ENCODE data around the gene OR1F1. TPM values are rescaled to one million over a fixed set of nuclear protein-coding genes. Genes with fewer than 3 reads are reported as not detected.
A peak's percentile ranks its signal among the peaks of the same experiment; 100 is the strongest.

The OR1F1 gene
- total and polyA plus RNA-seq, 9 of the 15 experiments (the other 6 are each of a cell fraction or from before 2014, with no cell fraction given): 0.15 to 0.61 (median 0.35) TPM; not detected in 3

DNA sequence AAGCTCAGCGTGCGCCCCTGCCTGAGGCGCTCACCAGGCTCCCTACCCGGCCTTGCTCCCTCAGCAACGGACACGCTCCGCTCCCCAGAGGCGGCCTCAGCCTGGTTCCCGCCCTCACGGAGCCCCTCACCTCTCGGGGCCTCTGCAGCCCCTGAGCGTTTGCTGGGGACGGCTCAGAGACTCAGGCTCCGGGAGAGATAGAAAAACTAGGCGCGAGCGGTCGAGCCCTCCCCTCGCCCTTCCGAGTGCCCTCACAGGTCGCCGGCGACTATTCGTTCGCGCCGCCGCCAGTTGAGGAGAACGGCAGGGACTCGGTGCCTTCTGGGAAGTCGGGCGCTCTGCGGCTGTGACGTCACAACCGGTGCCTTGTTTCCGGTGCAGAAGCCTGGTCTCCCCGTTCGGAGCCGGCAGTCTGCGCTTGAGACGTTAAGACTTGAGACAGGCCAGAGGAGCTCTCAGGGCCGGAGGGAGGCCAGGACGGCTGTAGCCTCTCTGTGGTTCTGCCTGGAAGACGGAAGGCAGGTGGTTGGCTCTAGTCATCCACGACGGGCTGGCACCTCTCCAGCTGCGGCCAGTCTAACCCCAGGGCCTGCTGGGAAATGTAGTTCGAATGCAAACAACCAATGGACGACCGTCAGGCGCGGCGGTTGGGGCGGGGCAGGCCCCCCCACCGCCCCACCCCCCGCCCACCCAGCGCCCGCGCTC lies 47.0 kb downstream of the OR1F1 start, which contains the start of gene ZNF200 (continued):
- TF ChIP-seq, protein P1, sequence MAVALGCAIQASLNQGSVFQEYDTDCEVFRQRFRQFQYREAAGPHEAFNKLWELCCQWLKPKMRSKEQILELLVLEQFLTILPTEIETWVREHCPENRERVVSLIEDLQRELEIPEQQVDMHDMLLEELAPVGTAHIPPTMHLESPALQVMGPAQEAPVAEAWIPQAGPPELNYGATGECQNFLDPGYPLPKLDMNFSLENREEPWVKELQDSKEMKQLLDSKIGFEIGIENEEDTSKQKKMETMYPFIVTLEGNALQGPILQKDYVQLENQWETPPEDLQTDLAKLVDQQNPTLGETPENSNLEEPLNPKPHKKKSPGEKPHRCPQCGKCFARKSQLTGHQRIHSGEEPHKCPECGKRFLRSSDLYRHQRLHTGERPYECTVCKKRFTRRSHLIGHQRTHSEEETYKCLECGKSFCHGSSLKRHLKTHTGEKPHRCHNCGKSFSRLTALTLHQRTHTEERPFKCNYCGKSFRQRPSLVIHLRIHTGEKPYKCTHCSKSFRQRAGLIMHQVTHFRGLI (CRISPR knock-in tag; IDR thresholded peaks at IDR 0.05): no peak
- no peak for TF ChIP-seq ZNF311 (CRISPR knock-in tag; IDR thresholded peaks at IDR 0.05)
- no peak for TF ChIP-seq ZNF707 (CRISPR knock-in tag; conservative IDR thresholded peaks at IDR 0.05)
- TF ChIP-seq ATF4 (CRISPR knock-in tag; IDR thresholded peaks at IDR 0.05): no peak
- TF ChIP-seq ELK3 (CRISPR knock-in tag; IDR thresholded peaks at IDR 0.05): no peak
- peak; percentile 61 for TF ChIP-seq JUND (IDR thresholded peaks at IDR 0.05; ENCODE audit: borderline replicate concordance, low read depth, low read length)
- TF ChIP-seq JUND (tag; IDR thresholded peaks at IDR 0.05; ENCODE audit: borderline replicate concordance, low read depth, low read length): peak; percentile 62; the same call in 2 of the 3 replicates
- TF ChIP-seq CTCFL (IDR thresholded peaks at IDR 0.05; ENCODE audit: borderline replicate concordance, insufficient read depth, low read depth, low read length, poor library complexity, severe bottlenecking): no peak
- TF ChIP-seq KHSRP (IDR thresholded peaks at IDR 0.05): peak; percentile 96
- no peak for TF ChIP-seq PRMT5 (CRISPR knock-in tag; IDR thresholded peaks at IDR 0.05)
- no peak for TF ChIP-seq RFX7 (CRISPR knock-in tag; IDR thresholded peaks at IDR 0.05)
- TF ChIP-seq EGR1 (conservative IDR thresholded peaks at IDR 0.05): no peak
- no peak for TF ChIP-seq CHD4 (IDR thresholded peaks at IDR 0.05; ENCODE audit: insufficient read depth, insufficient replicate concordance, low read depth, low read length, poor library complexity, severe bottlenecking)
- no peak for TF ChIP-seq RBM15 (IDR thresholded peaks at IDR 0.05; ENCODE audit: insufficient read depth, low read length)
- no peak for TF ChIP-seq KAT2B (IDR thresholded peaks at IDR 0.05; ENCODE audit: low read depth, low read length)
- no peak for TF ChIP-seq ZNF699 (CRISPR knock-in tag; IDR thresholded peaks at IDR 0.05; ENCODE audit: insufficient replicate concordance)
- TF ChIP-seq PHF20 (IDR thresholded peaks at IDR 0.05; ENCODE audit: partially characterized antibody): peak; percentile 76
- TF ChIP-seq, protein P2, sequence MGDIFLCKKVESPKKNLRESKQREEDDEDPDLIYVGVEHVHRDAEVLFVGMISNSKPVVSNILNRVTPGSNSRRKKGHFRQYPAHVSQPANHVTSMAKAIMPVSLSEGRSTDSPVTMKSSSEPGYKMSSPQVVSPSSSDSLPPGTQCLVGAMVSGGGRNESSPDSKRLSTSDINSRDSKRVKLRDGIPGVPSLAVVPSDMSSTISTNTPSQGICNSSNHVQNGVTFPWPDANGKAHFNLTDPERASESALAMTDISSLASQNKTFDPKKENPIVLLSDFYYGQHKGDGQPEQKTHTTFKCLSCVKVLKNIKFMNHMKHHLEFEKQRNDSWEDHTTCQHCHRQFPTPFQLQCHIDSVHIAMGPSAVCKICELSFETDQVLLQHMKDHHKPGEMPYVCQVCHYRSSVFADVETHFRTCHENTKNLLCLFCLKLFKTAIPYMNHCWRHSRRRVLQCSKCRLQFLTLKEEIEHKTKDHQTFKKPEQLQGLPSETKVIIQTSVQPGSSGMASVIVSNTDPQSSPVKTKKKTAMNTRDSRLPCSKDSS (IDR thresholded peaks at IDR 0.05; ENCODE audit: low read depth, partially characterized antibody): no peak
- TF ChIP-seq ZNF695 (CRISPR knock-in tag; IDR thresholded peaks at IDR 0.05): no peak
